GM12891 (cell line): ENCODE data around the gene C2.
A peak's percentile ranks its signal among the peaks of the same experiment; 100 is the strongest.

Source experiments
- POLR2A ChIP-seq: IDR thresholded peaks from 2 replicates; pipeline ENCODE4 v1.6.1; 2011; ENCODE audit warnings: low read depth, low read length, control low read depth
- POLR2AphosphoS5 ChIP-seq: IDR thresholded peaks from 2 replicates; pipeline ENCODE4 v1.6.1; 2011; ENCODE audit warnings: low read depth, low read length, control low read depth
- POU2F2 ChIP-seq: IDR thresholded peaks from 2 replicates; pipeline ENCODE4 v1.6.1; 2011; ENCODE audit warnings: low read depth, mild to moderate bottlenecking, control low read depth, low read length, moderate library complexity
- TAF1 ChIP-seq: IDR thresholded peaks from 2 replicates; pipeline ENCODE4 v1.6.1; 2011; ENCODE audit warnings: low read depth, low read length, control low read depth

- no peak for TF ChIP-seq POLR2A
- 0 out of 2 replicates have a peak, but pooled peaks have one; percentile 12 for TF ChIP-seq POLR2AphosphoS5
- TF ChIP-seq TAF1: no peak
- TF ChIP-seq POU2F2: no peak
These were observed 43.2 kb downstream of the C2 start for GRCh38 chr6:31970604-31971271.
